CD8-positive, alpha-beta memory T cell (primary cell): ENCODE results near the gene RERE. TPM values are rescaled to one million over a fixed set of nuclear protein-coding genes. Genes with fewer than 3 reads are reported as not detected.

Source experiments
- CTCF ChIA-PET: fragments of 350-600 bp; sonication (Branson Sonifier 250); formaldehyde crosslinking; loops from one replicate; lab custom pipeline; 2021; ENCODE audit warnings: antibody characterized with exemption; lab: Charles Lee
- POLR2A ChIA-PET: fragments of 350-600 bp; sonication (Branson Sonifier 250); formaldehyde crosslinking; loops from one replicate; lab custom pipeline; 2021; ENCODE audit warnings: antibody characterized with exemption; lab: Charles Lee
- DNase-seq, 5 donors: peaks; one replicate each; pipeline versions ENCODE4 v3.0.0 to v3.0.0-alpha.2; 2020 to 2022; ENCODE audit warnings: mixed read lengths in 1 of 5
- H3K27ac ChIP-seq: one replicate; pipeline ENCODE4 v1.7.0; 2013; ENCODE audit warnings: low read depth, mild to moderate bottlenecking, low read length, moderate library complexity
- H3K27me3 ChIP-seq: 2 replicates; pipeline ENCODE4 v1.7.0; 2013; ENCODE audit warnings: low read length, mild to moderate bottlenecking; ENCODE audit not compliant: insufficient read depth, poor library complexity, severe bottlenecking
- H3K36me3 ChIP-seq: 2 replicates; pipeline ENCODE4 v1.7.0; 2013; ENCODE audit warnings: mild to moderate bottlenecking, low read length, moderate library complexity; ENCODE audit not compliant: insufficient read depth
- H3K4me1 ChIP-seq: 2 replicates; pipeline ENCODE4 v1.7.0; 2013; ENCODE audit warnings: mild to moderate bottlenecking, low read length, moderate library complexity; ENCODE audit not compliant: insufficient read depth
- H3K4me3 ChIP-seq: 2 replicates; pipeline ENCODE4 v1.7.0; 2013; ENCODE audit warnings: mild to moderate bottlenecking, low read length
- H3K9me3 ChIP-seq: 2 replicates; pipeline ENCODE4 v1.7.0; 2013; ENCODE audit warnings: mild to moderate bottlenecking, low read length
- H3K27ac Mint-ChIP-seq, 8 donors: one replicate each; pipeline ENCODE4 v1.8.0; 2020 to 2021; ENCODE audit warnings: mixed read lengths in 8 of 8, mild to moderate bottlenecking in 6 of 8, inconsistent platforms in 3 of 8, moderate library complexity in 3 of 8
- H3K27me3 Mint-ChIP-seq, 2 donors: one replicate each; pipeline ENCODE4 v1.8.0; 2020 to 2021; ENCODE audit warnings: mixed read lengths in 2 of 2, mild to moderate bottlenecking in 1 of 2, moderate library complexity in 1 of 2
- H3K36me3 Mint-ChIP-seq, 3 donors: one replicate each; pipeline ENCODE4 v1.8.0; 2020 to 2021; ENCODE audit warnings: mixed read lengths in 3 of 3, inconsistent platforms in 1 of 3, mild to moderate bottlenecking in 1 of 3
- H3K4me1 Mint-ChIP-seq, 3 donors: one replicate each; pipeline ENCODE4 v1.8.0; 2020 to 2021; ENCODE audit warnings: mixed read lengths in 3 of 3, inconsistent platforms in 1 of 3, mild to moderate bottlenecking in 1 of 3
- H3K4me3 Mint-ChIP-seq, 7 donors: one replicate each; pipeline ENCODE4 v1.8.0; 2020 to 2021; ENCODE audit warnings: mixed read lengths in 7 of 7, mild to moderate bottlenecking in 6 of 7, moderate library complexity in 4 of 7, inconsistent platforms in 2 of 7
- H3K9me3 Mint-ChIP-seq, 5 donors: one replicate each; pipeline ENCODE4 v1.8.0; 2020 to 2022; ENCODE audit warnings: mixed read lengths in 5 of 5, mild to moderate bottlenecking in 3 of 5, moderate library complexity in 2 of 5, inconsistent platforms in 1 of 5
- polyA plus RNA-seq: library from polyadenylated mRNA; unstranded; fragments of 300-500 nt; fragmentation: Illumina TruSeq; gene quantifications from one replicate; pipeline ENCODE4 v1.2.3, GENCODE V29; 2021
- total RNA-seq, 2 experiments: library from RNA; stranded (reverse); gene quantifications; one replicate each; pipeline ENCODE4 v1.2.3, GENCODE V29; 2021

RERE gene
- total and polyA plus RNA-seq, 3 experiments from 2014 or later = 10.9 to 39.2 (median 37.9) TPM

- H3K9me3 Mint-ChIP-seq = no peaks in the 10 kb centered on the region
- H3K36me3 ChIP-seq = no peaks in the 10 kb centered on the region
- POLR2A ChIA-PET = no interaction called here
- H3K27ac Mint-ChIP-seq = no peak overlapping the region
- no peak overlapping the region for H3K27ac ChIP-seq
- no peaks in the 10 kb centered on the region for H3K4me1 Mint-ChIP-seq
- no peaks in the 10 kb centered on the region for H3K27me3 ChIP-seq
- CTCF ChIA-PET = no interaction called here
- no peak overlapping the region for H3K4me3 Mint-ChIP-seq
- peaks cover 0 to 4% (median 0%) of the 10 kb centered on the region in 3 donors for H3K36me3 Mint-ChIP-seq
- H3K4me1 ChIP-seq = no peaks in the 10 kb centered on the region
- no peak overlapping the region for H3K4me3 ChIP-seq
- no peaks in the 10 kb centered on the region for H3K27me3 Mint-ChIP-seq
- no peak for DNase-seq
- H3K9me3 ChIP-seq = no peaks in the 10 kb centered on the region
Observed at GRCh38 chr1:8693107-8693506, 124.3 kb downstream of the RERE start.

GRCh38 chr1:8691662-8692061 is 125.8 kb downstream of the RERE start:
- no peaks in the 10 kb centered on the region for H3K4me1 ChIP-seq
- Mint-ChIP-seq H3K4me1 (peaks cover 0 to 6% (median 5%) of the 10 kb centered on the region in 3 donors), H3K36me3 (peaks cover 0 to 4% (median 1%) of the 10 kb centered on the region in 3 donors), H3K27me3 (no peaks in the 10 kb centered on the region), H3K27ac (no peak overlapping the region), H3K9me3 (no peaks in the 10 kb centered on the region), H3K4me3 (no peak overlapping the region)
- H3K9me3 ChIP-seq = no peaks in the 10 kb centered on the region
- no peaks in the 10 kb centered on the region for H3K27me3 ChIP-seq
- no peak overlapping the region for H3K27ac ChIP-seq
- ChIA-PET POLR2A (no interaction called here), CTCF (interaction anchor here (1.4 kb wide), 1 partner anchor 8 kb away, joined by 3 read pairs; no protein-coding TSS in a partner anchor)
- DNase-seq = no peak
- no peaks in the 10 kb centered on the region for H3K36me3 ChIP-seq
- H3K4me3 ChIP-seq = no peak overlapping the region

- Mint-ChIP-seq H3K27me3 (no peaks in the 10 kb centered on the region), H3K4me3 (no peak overlapping the region), H3K9me3 (no peaks in the 10 kb centered on the region), H3K4me1 (peaks cover 0 to 6% (median 6%) of the 10 kb centered on the region in 3 donors), H3K27ac (no peak overlapping the region), H3K36me3 (peaks cover 0 to 4% (median 1%) of the 10 kb centered on the region in 3 donors)
- H3K4me3 ChIP-seq = no peak overlapping the region
- no peak overlapping the region for H3K27ac ChIP-seq
- POLR2A ChIA-PET = no interaction called here
- no peaks in the 10 kb centered on the region for H3K36me3 ChIP-seq
- CTCF ChIA-PET = interaction anchor here (1.1 kb wide), 1 partner anchor 11 kb away, joined by 4 read pairs; no protein-coding TSS in a partner anchor
- no peaks in the 10 kb centered on the region for H3K27me3 ChIP-seq
- DNase-seq = no peak
- no peaks in the 10 kb centered on the region for H3K4me1 ChIP-seq
- no peaks in the 10 kb centered on the region for H3K9me3 ChIP-seq
Observed at GRCh38 chr1:8690253-8690525, 127.3 kb downstream of the RERE start.

- H3K9me3 ChIP-seq = no peaks in the 10 kb centered on the region
- no peak overlapping the region for H3K4me3 ChIP-seq
- H3K27ac ChIP-seq = no peak overlapping the region
- Mint-ChIP-seq H3K4me3 (no peak overlapping the region), H3K4me1 (peaks cover 2 to 10% (median 9%) of the 10 kb centered on the region in 3 donors), H3K9me3 (no peaks in the 10 kb centered on the region), H3K36me3 (peaks cover 0 to 4% (median 1%) of the 10 kb centered on the region in 3 donors), H3K27ac (peak overlapping the region in 1 of 8 donors; percentile 1), H3K27me3 (no peaks in the 10 kb centered on the region)
- H3K4me1 ChIP-seq = peaks cover 3% of the 10 kb centered on the region
- ChIA-PET POLR2A (no interaction called here), CTCF (interaction anchor here (1.1 kb wide), 1 partner anchor 11 kb away, joined by 4 read pairs; no protein-coding TSS in a partner anchor)
- no peaks in the 10 kb centered on the region for H3K27me3 ChIP-seq
- DNase-seq = no peak
- no peaks in the 10 kb centered on the region for H3K36me3 ChIP-seq
Observed at GRCh38 chr1:8689431-8690252, 127.8 kb downstream of the RERE start.

GRCh38 chr1:8687538-8687937 is 129.9 kb downstream of the RERE start:
- Histone ChIP-seq H3K36me3 (no peaks in the 10 kb centered on the region), H3K4me3 (no peak overlapping the region), H3K27ac (no peak overlapping the region), H3K27me3 (no peaks in the 10 kb centered on the region), H3K9me3 (no peaks in the 10 kb centered on the region), H3K4me1 (peaks cover 4% of the 10 kb centered on the region)
- H3K4me1 Mint-ChIP-seq = peaks cover 3 to 15% (median 13%) of the 10 kb centered on the region in 3 donors
- DNase-seq = no peak
- POLR2A ChIA-PET = no interaction called here
- H3K4me3 Mint-ChIP-seq = no peak overlapping the region
- H3K27me3 Mint-ChIP-seq = no peaks in the 10 kb centered on the region
- H3K27ac Mint-ChIP-seq = no peak overlapping the region
- H3K36me3 Mint-ChIP-seq = peaks cover 0 to 4% (median 1%) of the 10 kb centered on the region in 3 donors
- CTCF ChIA-PET = interaction anchor here (1.7 kb wide), 1 partner anchor 16 kb away, joined by 4 read pairs; no protein-coding TSS in a partner anchor
- no peaks in the 10 kb centered on the region for H3K9me3 Mint-ChIP-seq

- Mint-ChIP-seq H3K27me3 (no peaks in the 10 kb centered on the region), H3K4me1 (peaks cover 5 to 16% (median 13%) of the 10 kb centered on the region in 3 donors), H3K4me3 (no peak overlapping the region), H3K27ac (no peak overlapping the region), H3K9me3 (no peaks in the 10 kb centered on the region), H3K36me3 (peaks cover 0 to 4% (median 1%) of the 10 kb centered on the region in 3 donors)
- H3K4me1 ChIP-seq = peaks cover 4% of the 10 kb centered on the region
- H3K27me3 ChIP-seq = no peaks in the 10 kb centered on the region
- no peak for DNase-seq
- H3K36me3 ChIP-seq = no peaks in the 10 kb centered on the region
- ChIA-PET CTCF (interaction anchor here (1.7 kb wide), 1 partner anchor 15 kb away, joined by 4 read pairs; no protein-coding TSS in a partner anchor), POLR2A (no interaction called here)
- no peaks in the 10 kb centered on the region for H3K9me3 ChIP-seq
- no peak overlapping the region for H3K27ac ChIP-seq
- H3K4me3 ChIP-seq = no peak overlapping the region
Observed at GRCh38 chr1:8687039-8687438, 130.4 kb downstream of the RERE start.

- H3K27ac Mint-ChIP-seq = peak overlapping the region in 1 of 8 donors; percentile 51
- ChIA-PET CTCF (interaction anchor here (0.9 kb wide), 1 partner anchor 18 kb away, joined by 3 read pairs; no protein-coding TSS in a partner anchor), POLR2A (no interaction called here)
- H3K27me3 ChIP-seq = no peaks in the 10 kb centered on the region
- no peaks in the 10 kb centered on the region for H3K27me3 Mint-ChIP-seq
- DNase-seq = no peak
- no peaks in the 10 kb centered on the region for H3K36me3 ChIP-seq
- no peak overlapping the region for H3K4me3 ChIP-seq
- H3K4me3 Mint-ChIP-seq = no peak overlapping the region
- no peaks in the 10 kb centered on the region for H3K9me3 Mint-ChIP-seq
- peaks cover 13 to 25% (median 13%) of the 10 kb centered on the region in 3 donors for H3K4me1 Mint-ChIP-seq
- H3K36me3 Mint-ChIP-seq = peaks cover 0 to 4% (median 1%) of the 10 kb centered on the region in 3 donors
- no peak overlapping the region for H3K27ac ChIP-seq
- no peaks in the 10 kb centered on the region for H3K9me3 ChIP-seq
- H3K4me1 ChIP-seq = peaks cover 4% of the 10 kb centered on the region
Observed at GRCh38 chr1:8685463-8685862, 132.0 kb downstream of the RERE start.

- H3K27me3 ChIP-seq = no peaks in the 10 kb centered on the region
- no peaks in the 10 kb centered on the region for H3K36me3 ChIP-seq
- no peak for DNase-seq
- H3K36me3 Mint-ChIP-seq = peaks cover 0 to 4% (median 1%) of the 10 kb centered on the region in 3 donors
- H3K27ac ChIP-seq = no peak overlapping the region
- H3K27me3 Mint-ChIP-seq = no peaks in the 10 kb centered on the region
- H3K9me3 ChIP-seq = no peaks in the 10 kb centered on the region
- peak overlapping the region in 1 of 8 donors; percentile 17 for H3K27ac Mint-ChIP-seq
- H3K4me1 ChIP-seq = peaks cover 4% of the 10 kb centered on the region
- POLR2A ChIA-PET = interaction anchor here (0.5 kb wide), 1 partner anchor 173 kb away, joined by 4 read pairs; no protein-coding TSS in a partner anchor
- CTCF ChIA-PET = interaction anchor here (0.9 kb wide), 1 partner anchor 13 kb away, joined by 3 read pairs; no protein-coding TSS in a partner anchor
- H3K4me3 Mint-ChIP-seq = no peak overlapping the region
- no peak overlapping the region for H3K4me3 ChIP-seq
- H3K4me1 Mint-ChIP-seq = peaks cover 13 to 25% (median 13%) of the 10 kb centered on the region in 3 donors
- H3K9me3 Mint-ChIP-seq = no peaks in the 10 kb centered on the region
Observed at GRCh38 chr1:8684590-8684989, 132.8 kb downstream of the RERE start.
